ENCODE results near the gene FAT2. TPM values are rescaled to one million over a fixed set of nuclear protein-coding genes. Genes with fewer than 3 reads are reported as not detected.

Gene FAT2
- total RNA-seq, 2 donors from 2014 or later, result 5.6 to 22.5 TPM

GRCh38 chr5:151615431-151615830 is 24.3 kb upstream of the FAT2 start:
- TF ChIP-seq POLR2AphosphoS5 (IDR thresholded peaks at IDR 0.05), result no peak
- TF ChIP-seq CTCF (IDR thresholded peaks at IDR 0.05), result no peak
- TF ChIP-seq POLR2A (IDR thresholded peaks at IDR 0.05), result no peak

GRCh38 chr5:151614565-151614964 is 23.4 kb upstream of the FAT2 start:
- Histone ChIP-seq H3K27ac (no peak overlapping the region), H3K36me3 (no peaks in the 10 kb centered on the region), H3K27me3 (replicated peaks; ENCODE audit: insufficient read depth) (no peaks in the 10 kb centered on the region), H3K9me3 (no peaks in the 10 kb centered on the region), H3K4me1 (replicated peaks) (no peaks in the 10 kb centered on the region), H3K4me3 (no peak overlapping the region)
- WGBS, result 63% methylated on average over 7 of the region's 7 CpGs
- intact Hi-C loops (cut with DNase I), result no loop called here
- no peak for DNase-seq (ENCODE audit: low spot score)
- TF ChIP-seq CTCF (IDR thresholded peaks at IDR 0.05) (no peak), POLR2AphosphoS5 (IDR thresholded peaks at IDR 0.05) (no peak), POLR2A (IDR thresholded peaks at IDR 0.05) (no peak)

More at GRCh38 chr5:151615431-151615830, 24.3 kb upstream of the FAT2 start:
- 51% methylated on average over 4 of the region's 4 CpGs for WGBS
- no peaks in the 10 kb centered on the region for H3K4me1 ChIP-seq (replicated peaks)
- no peak overlapping the region for H3K4me3 ChIP-seq
- no peaks in the 10 kb centered on the region for H3K27me3 ChIP-seq (replicated peaks; ENCODE audit: insufficient read depth)
- no peak overlapping the region for H3K27ac ChIP-seq
- H3K9me3 ChIP-seq, result no peaks in the 10 kb centered on the region
- no peak for DNase-seq (ENCODE audit: low spot score)
- intact Hi-C loops (cut with DNase I), result no loop called here
- no peaks in the 10 kb centered on the region for H3K36me3 ChIP-seq

- intact Hi-C loops (cut with DNase I), result no loop called here
- no peak for DNase-seq (ENCODE audit: low spot score)
These were observed 21.7 kb upstream of the FAT2 start for GRCh38 chr5:151612689-151613427.

GRCh38 chr5:151611127-151611775 is 20.1 kb upstream of the FAT2 start:
- no peak for DNase-seq (ENCODE audit: low spot score)
- Histone ChIP-seq H3K9me3 (no peaks in the 10 kb centered on the region), H3K36me3 (no peaks in the 10 kb centered on the region), H3K27me3 (replicated peaks; ENCODE audit: insufficient read depth) (no peaks in the 10 kb centered on the region), H3K27ac (no peak overlapping the region), H3K4me1 (replicated peaks) (no peaks in the 10 kb centered on the region), H3K4me3 (no peak overlapping the region)
- intact Hi-C loops (cut with DNase I), result no loop called here
- TF ChIP-seq POLR2A (IDR thresholded peaks at IDR 0.05), result no peak
- no peak for TF ChIP-seq POLR2AphosphoS5 (IDR thresholded peaks at IDR 0.05)
- TF ChIP-seq CTCF (IDR thresholded peaks at IDR 0.05), result no peak
- 93% methylated on average over 8 of the region's 8 CpGs for WGBS

More at GRCh38 chr5:151612689-151613427, 21.7 kb upstream of the FAT2 start:
- no peaks in the 10 kb centered on the region for H3K4me1 ChIP-seq (replicated peaks)
- no peak overlapping the region for H3K4me3 ChIP-seq
- no peaks in the 10 kb centered on the region for H3K9me3 ChIP-seq
- H3K27ac ChIP-seq, result no peak overlapping the region
- H3K36me3 ChIP-seq, result no peaks in the 10 kb centered on the region
- TF ChIP-seq POLR2A (IDR thresholded peaks at IDR 0.05) (no peak), CTCF (IDR thresholded peaks at IDR 0.05) (no peak), POLR2AphosphoS5 (IDR thresholded peaks at IDR 0.05) (no peak)
- 30% methylated on average over 8 of the region's 8 CpGs for WGBS
- H3K27me3 ChIP-seq (replicated peaks; ENCODE audit: insufficient read depth), result no peaks in the 10 kb centered on the region

GRCh38 chr5:151608522-151608921 is 17.4 kb upstream of the FAT2 start:
- no peak for DNase-seq (ENCODE audit: low spot score)
- H3K4me3 ChIP-seq, result no peak overlapping the region
- H3K27me3 ChIP-seq (replicated peaks; ENCODE audit: insufficient read depth), result no peaks in the 10 kb centered on the region
- no peaks in the 10 kb centered on the region for H3K36me3 ChIP-seq
- TF ChIP-seq POLR2AphosphoS5 (IDR thresholded peaks at IDR 0.05) (no peak), CTCF (IDR thresholded peaks at IDR 0.05) (no peak), POLR2A (IDR thresholded peaks at IDR 0.05) (no peak)
- H3K9me3 ChIP-seq, result no peaks in the 10 kb centered on the region
- intact Hi-C loops (cut with DNase I), result no loop called here
- H3K4me1 ChIP-seq (replicated peaks), result no peaks in the 10 kb centered on the region
- H3K27ac ChIP-seq, result no peak overlapping the region
